ENCODE data around the gene ZIC5. TPM values are rescaled to one million over a fixed set of nuclear protein-coding genes. Genes with fewer than 3 reads are reported as not detected.

The ZIC5 gene
- total RNA-seq, 4 donors from 2014 or later = 0.19 TPM; not detected in 3

DNA sequence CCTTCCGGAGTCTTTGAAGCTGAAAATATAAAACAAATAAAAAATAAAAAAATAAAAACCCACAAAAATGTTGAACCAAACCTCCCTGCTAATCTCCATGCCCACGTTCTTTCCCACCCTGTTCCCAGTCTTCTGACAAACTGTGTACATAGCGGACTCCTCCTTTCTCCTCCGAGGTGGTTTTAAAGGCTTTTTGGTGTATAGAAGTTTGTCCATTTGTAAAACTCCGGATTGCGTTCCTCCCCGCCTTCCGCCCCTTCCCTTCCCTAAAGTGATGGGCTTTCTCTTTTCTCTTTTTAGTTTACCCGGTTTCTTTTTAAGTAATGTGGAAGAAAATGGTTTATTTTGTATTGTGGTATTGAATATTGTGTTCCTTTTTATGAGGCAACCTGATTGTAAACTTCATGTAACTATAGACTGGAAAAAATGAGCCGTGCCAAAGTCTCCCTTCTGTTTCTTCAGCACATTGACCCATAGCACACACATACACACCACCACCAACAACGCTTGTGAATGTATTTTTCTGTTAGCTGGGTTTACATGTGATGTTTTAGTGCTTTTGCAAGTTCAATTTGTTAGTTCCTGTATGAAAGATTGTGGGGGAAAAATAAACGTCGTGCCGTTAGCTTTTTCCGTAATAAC, 14.4 kb upstream of the ZIC5 start:
- TF ChIP-seq, protein P1, sequence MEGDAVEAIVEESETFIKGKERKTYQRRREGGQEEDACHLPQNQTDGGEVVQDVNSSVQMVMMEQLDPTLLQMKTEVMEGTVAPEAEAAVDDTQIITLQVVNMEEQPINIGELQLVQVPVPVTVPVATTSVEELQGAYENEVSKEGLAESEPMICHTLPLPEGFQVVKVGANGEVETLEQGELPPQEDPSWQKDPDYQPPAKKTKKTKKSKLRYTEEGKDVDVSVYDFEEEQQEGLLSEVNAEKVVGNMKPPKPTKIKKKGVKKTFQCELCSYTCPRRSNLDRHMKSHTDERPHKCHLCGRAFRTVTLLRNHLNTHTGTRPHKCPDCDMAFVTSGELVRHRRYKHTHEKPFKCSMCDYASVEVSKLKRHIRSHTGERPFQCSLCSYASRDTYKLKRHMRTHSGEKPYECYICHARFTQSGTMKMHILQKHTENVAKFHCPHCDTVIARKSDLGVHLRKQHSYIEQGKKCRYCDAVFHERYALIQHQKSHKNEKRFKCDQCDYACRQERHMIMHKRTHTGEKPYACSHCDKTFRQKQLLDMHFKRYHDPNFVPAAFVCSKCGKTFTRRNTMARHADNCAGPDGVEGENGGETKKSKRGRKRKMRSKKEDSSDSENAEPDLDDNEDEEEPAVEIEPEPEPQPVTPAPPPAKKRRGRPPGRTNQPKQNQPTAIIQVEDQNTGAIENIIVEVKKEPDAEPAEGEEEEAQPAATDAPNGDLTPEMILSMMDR (IDR thresholded peaks at IDR 0.05; ENCODE audit: low read depth) = no peak

DNA sequence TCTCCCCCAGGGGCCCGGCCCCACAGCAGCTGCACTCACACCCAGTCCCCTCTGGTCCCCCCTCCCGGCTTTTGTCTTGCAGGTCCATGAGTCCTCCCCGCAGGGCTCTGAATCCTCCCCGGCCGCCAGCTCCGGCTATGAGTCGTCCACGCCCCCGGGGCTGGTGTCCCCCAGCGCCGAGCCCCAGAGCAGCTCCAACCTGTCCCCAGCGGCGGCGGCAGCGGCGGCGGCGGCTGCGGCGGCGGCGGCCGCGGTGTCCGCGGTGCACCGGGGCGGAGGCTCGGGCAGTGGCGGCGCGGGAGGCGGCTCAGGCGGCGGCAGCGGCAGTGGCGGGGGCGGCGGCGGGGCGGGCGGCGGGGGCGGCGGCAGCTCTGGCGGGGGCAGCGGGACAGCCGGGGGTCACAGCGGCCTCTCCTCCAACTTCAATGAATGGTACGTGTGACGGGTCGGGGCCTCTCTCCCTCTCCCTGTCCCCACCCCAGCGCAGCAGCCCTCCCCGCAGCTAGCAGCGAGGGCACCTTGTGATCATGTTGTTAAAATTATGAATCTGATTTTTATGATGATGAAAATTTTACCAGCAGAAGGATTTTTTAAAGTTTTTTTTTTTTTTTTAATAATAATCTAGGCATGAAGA, 13.8 kb upstream of the ZIC5 start:
- TF ChIP-seq, protein P1 (IDR thresholded peaks at IDR 0.05; ENCODE audit: low read depth) = no peak

DNA sequence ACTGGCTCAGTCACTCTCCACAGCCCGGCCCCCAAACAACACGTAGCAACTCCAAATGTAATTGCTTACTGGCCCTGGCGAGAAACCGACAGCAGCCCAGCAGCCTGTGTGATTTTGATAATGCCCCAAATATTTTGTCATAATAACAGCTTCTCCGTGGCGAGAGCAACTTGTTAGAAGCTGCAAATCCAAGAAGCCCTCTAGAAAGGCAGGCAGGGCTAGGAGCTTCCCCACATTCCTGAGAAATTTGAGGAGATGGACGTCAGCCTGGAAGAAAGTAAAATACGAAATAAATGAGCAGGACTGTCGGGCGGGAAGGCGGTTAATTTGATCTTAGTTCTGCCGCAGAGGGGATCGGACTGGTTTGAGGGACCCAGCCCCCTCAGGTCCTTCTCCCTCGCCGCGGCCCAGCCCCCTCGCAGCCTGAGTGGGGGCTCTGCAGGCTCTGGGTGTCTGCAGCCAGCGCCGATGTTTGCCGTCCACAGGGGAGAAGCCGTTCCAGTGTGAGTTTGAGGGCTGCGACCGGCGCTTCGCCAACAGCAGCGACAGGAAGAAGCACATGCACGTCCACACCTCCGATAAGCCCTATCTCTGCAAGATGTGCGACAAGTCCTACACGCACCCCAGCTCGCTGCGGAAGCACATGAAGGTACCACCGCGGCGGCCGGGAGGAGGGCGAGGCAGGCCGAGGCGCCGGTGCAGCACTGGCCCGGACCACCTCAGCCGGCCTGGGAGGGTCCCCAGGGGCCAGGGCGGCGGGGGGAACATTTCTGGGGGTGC, 13.1 kb upstream of the ZIC5 start:
- TF ChIP-seq, protein P1 (IDR thresholded peaks at IDR 0.05; ENCODE audit: low read depth) = no peak

DNA sequence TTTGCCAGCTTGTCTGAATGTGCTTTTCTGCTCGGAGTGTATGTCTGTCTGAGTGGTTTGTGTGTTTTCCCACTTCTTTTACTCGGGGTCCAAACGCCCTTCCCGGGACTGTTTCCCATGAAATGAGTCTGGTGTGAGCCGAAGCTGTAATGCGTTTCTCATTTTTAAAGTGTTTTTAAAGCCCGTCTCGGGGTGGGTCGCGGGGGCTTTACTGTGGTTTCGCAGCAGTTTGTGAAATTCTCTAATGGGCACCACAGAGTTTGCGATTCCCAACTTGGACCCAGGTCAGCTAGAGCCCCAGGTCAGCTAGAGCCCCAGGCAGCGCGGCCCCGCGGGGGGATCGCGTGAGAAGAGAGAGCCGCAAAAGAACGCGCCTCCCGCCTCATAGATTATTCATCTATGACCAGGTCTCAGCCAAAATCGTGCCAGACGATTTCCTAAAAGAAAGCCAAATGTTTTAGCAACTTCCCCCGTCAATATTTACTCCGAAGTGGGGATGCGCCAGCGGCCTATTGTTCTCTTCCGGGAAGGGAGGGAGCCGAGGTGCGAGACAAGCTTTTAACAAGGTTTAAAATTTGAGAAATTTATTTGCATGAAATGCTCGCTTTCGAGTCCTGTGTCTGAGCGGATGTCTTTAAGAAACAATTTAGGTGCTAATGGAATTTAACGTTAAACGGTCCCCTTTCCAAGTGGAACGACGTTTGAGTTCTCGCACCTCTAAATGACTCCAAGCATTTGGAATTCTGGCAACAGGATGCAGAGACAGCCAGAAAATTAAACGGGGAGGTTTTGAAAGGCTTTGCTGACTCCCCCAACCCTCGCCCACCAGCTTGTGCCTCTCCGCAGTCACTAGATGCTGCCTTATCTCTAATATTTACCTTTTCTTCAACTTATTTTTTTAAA, 12.2 kb upstream of the ZIC5 start:
- TF ChIP-seq, protein P1 (IDR thresholded peaks at IDR 0.05; ENCODE audit: low read depth) = no peak

DNA sequence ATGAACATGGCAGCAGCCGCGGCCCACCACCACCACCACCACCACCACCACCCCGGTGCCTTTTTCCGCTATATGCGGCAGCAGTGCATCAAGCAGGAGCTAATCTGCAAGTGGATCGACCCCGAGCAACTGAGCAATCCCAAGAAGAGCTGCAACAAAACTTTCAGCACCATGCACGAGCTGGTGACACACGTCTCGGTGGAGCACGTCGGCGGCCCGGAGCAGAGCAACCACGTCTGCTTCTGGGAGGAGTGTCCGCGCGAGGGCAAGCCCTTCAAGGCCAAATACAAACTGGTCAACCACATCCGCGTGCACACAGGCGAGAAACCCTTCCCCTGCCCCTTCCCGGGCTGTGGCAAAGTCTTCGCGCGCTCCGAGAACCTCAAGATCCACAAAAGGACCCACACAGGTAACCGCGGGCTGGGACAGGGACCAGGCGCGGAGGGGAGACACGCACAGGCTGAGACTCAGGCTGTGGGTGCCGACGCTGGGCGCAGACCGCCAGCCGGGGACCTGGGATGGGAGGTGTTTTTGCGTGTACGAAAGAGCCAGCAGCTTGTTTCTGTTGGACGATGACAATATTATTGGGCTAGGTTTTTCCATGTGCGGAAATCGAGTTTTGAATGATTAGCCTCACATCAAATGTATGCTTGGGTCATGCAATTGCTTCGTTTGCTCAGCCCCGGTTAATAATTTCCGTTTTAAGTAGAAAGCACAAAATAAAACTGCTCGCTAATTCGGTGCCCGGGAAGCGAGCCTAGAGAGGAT, 11.3 kb upstream of the ZIC5 start:
- TF ChIP-seq, protein P1 (IDR thresholded peaks at IDR 0.05; ENCODE audit: low read depth) = no peak

DNA sequence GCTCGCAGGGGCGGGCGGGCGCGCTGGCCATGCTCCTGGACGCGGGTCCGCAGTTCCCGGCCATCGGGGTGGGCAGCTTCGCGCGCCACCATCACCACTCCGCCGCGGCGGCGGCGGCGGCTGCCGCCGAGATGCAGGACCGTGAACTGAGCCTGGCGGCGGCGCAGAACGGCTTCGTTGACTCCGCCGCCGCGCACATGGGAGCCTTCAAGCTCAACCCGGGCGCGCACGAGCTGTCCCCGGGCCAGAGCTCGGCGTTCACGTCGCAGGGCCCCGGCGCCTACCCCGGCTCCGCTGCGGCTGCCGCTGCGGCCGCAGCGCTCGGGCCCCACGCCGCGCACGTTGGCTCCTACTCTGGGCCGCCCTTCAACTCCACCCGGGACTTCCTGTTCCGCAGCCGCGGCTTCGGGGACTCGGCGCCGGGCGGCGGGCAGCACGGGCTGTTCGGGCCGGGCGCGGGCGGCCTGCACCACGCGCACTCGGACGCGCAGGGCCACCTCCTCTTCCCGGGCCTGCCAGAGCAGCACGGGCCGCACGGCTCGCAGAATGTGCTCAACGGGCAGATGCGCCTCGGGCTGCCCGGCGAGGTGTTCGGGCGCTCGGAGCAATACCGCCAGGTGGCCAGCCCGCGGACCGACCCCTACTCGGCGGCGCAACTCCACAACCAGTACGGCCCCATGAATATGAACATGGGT, 10.6 kb upstream of the ZIC5 start:
- TF ChIP-seq, protein P1 (IDR thresholded peaks at IDR 0.05; ENCODE audit: low read depth) = no peak
